ENCODE data around the gene INAVA. TPM values are rescaled to one million over a fixed set of nuclear protein-coding genes. Genes with fewer than 3 reads are reported as not detected.

The INAVA gene
- total and polyA plus RNA-seq, 2 of the 13 experiments (the other 11 are each of a cell fraction or from before 2014, with no cell fraction given), result 6.0 to 13.5 TPM

DNA sequence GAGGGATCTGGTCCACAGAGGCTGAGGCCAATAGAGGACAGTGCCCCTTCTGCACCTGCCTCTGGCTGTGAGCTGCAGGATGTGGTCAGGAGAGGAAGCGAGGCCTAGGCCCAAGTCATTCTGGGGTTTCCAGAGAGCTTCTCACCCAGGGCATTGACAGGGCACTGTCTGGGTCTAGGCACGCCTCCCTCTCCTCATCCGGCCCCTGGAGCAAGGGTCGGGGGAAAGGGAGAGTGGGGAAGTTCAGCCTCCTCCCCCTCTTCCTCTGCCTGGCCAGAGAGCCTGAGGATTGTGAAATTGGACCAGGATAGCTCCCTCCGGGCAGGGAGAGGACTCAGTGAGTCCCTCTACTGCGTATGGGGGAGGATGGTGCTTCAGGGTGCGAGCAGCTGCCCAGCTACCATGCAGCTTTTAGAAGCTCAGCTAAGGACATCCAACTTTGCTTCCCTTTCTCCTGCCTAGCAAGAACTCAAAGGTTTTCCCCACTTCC, 6.3 kb upstream of the INAVA start (continued):
- TF ChIP-seq ARID3A (IDR thresholded peaks at IDR 0.05; ENCODE audit: low read depth, low read length) (no peak), ZNF672 (CRISPR knock-in tag; IDR thresholded peaks at IDR 0.05) (no peak), PAXIP1 (CRISPR knock-in tag; conservative IDR thresholded peaks at IDR 0.05) (peak; percentile 55), UBTF (CRISPR knock-in tag; IDR thresholded peaks at IDR 0.05) (peak; percentile 54; the same call in 1 of the 2 replicates), NFKB2 (CRISPR knock-in tag; IDR thresholded peaks at IDR 0.05; ENCODE audit: borderline replicate concordance) (peak; percentile 30; the same call in 1 of the 2 replicates), RXRA (CRISPR knock-in tag; IDR thresholded peaks at IDR 0.05) (peak; percentile 44; the same call in 1 of the 2 replicates), ZNF768 (CRISPR knock-in tag; IDR thresholded peaks at IDR 0.05) (peak; percentile 8; the same call in 1 of the 2 replicates), ZNF746 (CRISPR knock-in tag; IDR thresholded peaks at IDR 0.05) (0 out of 2 replicates have a peak, but pooled peaks have one; percentile 40), JDP2 (CRISPR knock-in tag; IDR thresholded peaks at IDR 0.05; ENCODE audit: borderline replicate concordance) (no peak), ZEB1 (IDR thresholded peaks at IDR 0.05; ENCODE audit: insufficient replicate concordance, low read depth) (no peak), SPEN (CRISPR knock-in tag; IDR thresholded peaks at IDR 0.05; ENCODE audit: low read depth) (peak; percentile 54; the same call in 1 of the 2 replicates), ZNF362 (CRISPR knock-in tag; IDR thresholded peaks at IDR 0.05; ENCODE audit: borderline replicate concordance) (peak; percentile 15; the same call in 1 of the 2 replicates), ARID2 (CRISPR knock-in tag; IDR thresholded peaks at IDR 0.05; ENCODE audit: borderline replicate concordance) (no peak), ZNF879 (CRISPR knock-in tag; IDR thresholded peaks at IDR 0.05) (0 out of 2 replicates have a peak, but pooled peaks have one; percentile 38), POGZ (CRISPR knock-in tag; IDR thresholded peaks at IDR 0.05) (peak; percentile 34; the same call in 1 of the 2 replicates)
- TF ChIP-seq, protein P1, sequence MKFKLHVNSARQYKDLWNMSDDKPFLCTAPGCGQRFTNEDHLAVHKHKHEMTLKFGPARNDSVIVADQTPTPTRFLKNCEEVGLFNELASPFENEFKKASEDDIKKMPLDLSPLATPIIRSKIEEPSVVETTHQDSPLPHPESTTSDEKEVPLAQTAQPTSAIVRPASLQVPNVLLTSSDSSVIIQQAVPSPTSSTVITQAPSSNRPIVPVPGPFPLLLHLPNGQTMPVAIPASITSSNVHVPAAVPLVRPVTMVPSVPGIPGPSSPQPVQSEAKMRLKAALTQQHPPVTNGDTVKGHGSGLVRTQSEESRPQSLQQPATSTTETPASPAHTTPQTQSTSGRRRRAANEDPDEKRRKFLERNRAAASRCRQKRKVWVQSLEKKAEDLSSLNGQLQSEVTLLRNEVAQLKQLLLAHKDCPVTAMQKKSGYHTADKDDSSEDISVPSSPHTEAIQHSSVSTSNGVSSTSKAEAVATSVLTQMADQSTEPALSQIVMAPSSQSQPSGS (CRISPR knock-in tag; IDR thresholded peaks at IDR 0.05), result no peak
- TF ChIP-seq, protein P2, sequence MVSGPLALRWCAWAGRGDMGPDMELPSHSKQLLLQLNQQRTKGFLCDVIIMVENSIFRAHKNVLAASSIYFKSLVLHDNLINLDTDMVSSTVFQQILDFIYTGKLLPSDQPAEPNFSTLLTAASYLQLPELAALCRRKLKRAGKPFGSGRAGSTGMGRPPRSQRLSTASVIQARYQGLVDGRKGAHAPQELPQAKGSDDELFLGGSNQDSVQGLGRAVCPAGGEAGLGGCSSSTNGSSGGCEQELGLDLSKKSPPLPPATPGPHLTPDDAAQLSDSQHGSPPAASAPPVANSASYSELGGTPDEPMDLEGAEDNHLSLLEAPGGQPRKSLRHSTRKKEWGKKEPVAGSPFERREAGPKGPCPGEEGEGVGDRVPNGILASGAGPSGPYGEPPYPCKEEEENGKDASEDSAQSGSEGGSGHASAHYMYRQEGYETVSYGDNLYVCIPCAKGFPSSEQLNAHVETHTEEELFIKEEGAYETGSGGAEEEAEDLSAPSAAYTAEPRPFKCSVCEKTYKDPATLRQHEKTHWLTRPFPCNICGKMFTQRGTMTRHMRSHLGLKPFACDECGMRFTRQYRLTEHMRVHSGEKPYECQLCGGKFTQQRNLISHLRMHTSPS (CRISPR knock-in tag; IDR thresholded peaks at IDR 0.05; ENCODE audit: low read depth), result peak; percentile 47
